Mucosa of descending colon (tissue), 3 donors: ENCODE results near the gene EGLN3. TPM values are rescaled to one million over a fixed set of nuclear protein-coding genes. Genes with fewer than 3 reads are reported as not detected.
A peak's percentile ranks its signal among the peaks of the same experiment; 100 is the strongest.

Source experiments
- ATAC-seq: fragments of 200-7000 bp; cut with Tn5 transposase; one replicate; pipeline ENCODE4 v1.9.1; 2020; ENCODE audit warnings: mild to moderate bottlenecking, moderate library complexity
- DNase-seq, 3 donors: peaks; one replicate each; pipeline ENCODE4 v3.0.0-alpha.2; 2020
- H3K36me3 ChIP-seq: fragments of 200-600 bp; one replicate; pipeline ENCODE4 v1.8.0; 2021; ENCODE audit warnings: low read depth, mild to moderate bottlenecking
- H3K4me1 ChIP-seq: fragments of 200-600 bp; one replicate; pipeline ENCODE4 v1.8.0; 2021; ENCODE audit warnings: low read depth, mild to moderate bottlenecking
- H3K4me3 ChIP-seq: fragments of 200-600 bp; one replicate; pipeline ENCODE4 v1.8.0; 2021; ENCODE audit warnings: mild to moderate bottlenecking
- H3K9me3 ChIP-seq: fragments of 200-600 bp; one replicate; pipeline ENCODE4 v1.8.0; 2021; ENCODE audit warnings: mild to moderate bottlenecking
- CTCF ChIP-seq: fragments of 200-600 bp; IDR thresholded peaks from one replicate; pipeline ENCODE4 v1.8.0; 2022; ENCODE audit warnings: antibody characterized with exemption, mild to moderate bottlenecking
- intact Hi-C, 2 donors: fragments of 100-400 bp; cut with DNase I in 1 of 2; cut with micrococcal nuclease in 1 of 2; formaldehyde crosslinking; loops; one replicate each; pipeline versions ENCODE4 v1.11.0 to v1.11.1; 2022; cut with DNase I, micrococcal nuclease
- long read RNA-seq, 2 donors: library from polyadenylated mRNA; unstranded; transcript quantifications; one replicate each; pipeline ENCODE4 v2.0.0, GENCODE V29; 2019 to 2021
- total RNA-seq, 3 donors: library from RNA; stranded (reverse); fragmentation: NEBNext Ultra II Directional in 2 of 3; extraction: Animal tissue kit (Norgen Biotek cat#: 25700) in 2 of 3; gene quantifications; one replicate each; pipeline versions ENCODE4 v1.2.1 to v1.2.4, GENCODE V29; 2021 to 2023
- donor health status: DM: no; HTN: no; CAD: no; lungs with moderate emphysema.
- donor health status: DM: no; HTN: no; CAD: no.
- donor health status: DM: no; HTN: yes; CAD: no.

The EGLN3 gene
- total RNA-seq, result 100 to 1,000 TPM in 1 of 3 donors, 10 to 100 TPM in 2; 50.8 to 140 (median 72.8) TPM
- long read RNA-seq, donor 1, transcript EGLN3-201 (5 exons, 2,709 nt), result major isoform, 60 of 69 reads
- long read RNA-seq, donor 1, partial matches to known transcripts, result 2 of 69 reads
- long read RNA-seq, donor 1, other reads (novel, unspliced or antisense), result 4 of 69 reads
- long read RNA-seq, donor 2, transcript EGLN3-201 (5 exons, 2,709 nt), result major isoform, 87 of 110 reads
- long read RNA-seq, donor 2, transcript EGLN3-205 (1 exons, 2,849 nt), result minor isoform, 8 of 110 reads
- long read RNA-seq, donor 2, partial matches to known transcripts, result 7 of 110 reads
- long read RNA-seq, donor 2, other reads (novel, unspliced or antisense), result 8 of 110 reads

DNA sequence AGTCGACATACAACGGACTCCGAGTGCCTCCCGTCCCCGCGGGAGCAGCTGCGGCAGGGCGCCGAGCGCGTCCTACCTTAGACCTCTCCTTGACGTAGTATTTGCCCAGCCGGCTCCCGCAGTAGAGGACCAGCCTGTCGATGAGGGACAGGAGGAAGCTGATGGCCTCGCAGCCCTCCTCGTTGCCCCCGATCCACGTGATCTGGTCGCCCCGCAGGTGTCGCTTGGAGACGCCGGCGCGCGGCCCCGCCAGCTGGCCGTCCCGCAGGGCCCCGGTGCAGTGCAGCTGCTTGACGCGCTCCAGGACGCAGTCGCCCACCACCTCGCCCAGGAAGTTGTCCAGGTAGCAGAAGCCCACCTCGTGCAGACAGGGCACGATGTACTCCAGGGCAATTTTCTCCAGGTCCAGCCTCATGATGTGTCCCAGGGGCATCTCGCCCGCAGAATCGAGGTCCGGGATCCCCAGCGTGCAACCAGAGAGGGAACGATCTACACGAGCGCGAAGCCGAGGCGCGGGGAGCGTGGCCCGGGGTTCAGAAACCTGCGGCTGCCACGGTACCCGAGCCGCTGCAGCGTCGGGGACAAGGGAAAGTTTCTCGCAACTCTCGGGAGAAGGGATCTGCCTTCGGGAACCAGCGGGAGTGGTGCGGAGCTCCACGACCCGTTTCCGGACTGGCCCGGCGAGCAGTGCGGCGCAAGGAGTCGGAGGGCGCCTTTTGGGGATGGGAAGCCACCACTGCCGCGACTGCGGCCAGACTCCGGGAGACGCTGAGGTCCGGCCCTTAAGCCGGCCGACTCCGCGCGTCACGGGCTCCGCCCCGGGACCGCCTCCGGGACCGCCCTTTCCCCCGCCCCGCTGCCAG lies at the start of gene EGLN3:
TSS of gene EGLN3 (minus strand) at position 755 of the 863 bp plus-strand sequence. CDS start at position 433, 322 bp downstream.
- no peaks in the 10 kb centered on the region for H3K9me3 ChIP-seq
- peak within 1 kb of the TSS; percentile 45 for H3K4me3 ChIP-seq
- DNase-seq, result peak; percentile 91 to 97 (median 94)
- peak; percentile 96 for ATAC-seq
- peaks cover 9% of the 10 kb centered on the region for H3K4me1 ChIP-seq
- no peak for TF ChIP-seq CTCF
- H3K36me3 ChIP-seq, result no peaks in the 10 kb centered on the region
- intact Hi-C loops, result no loop called here

DNA sequence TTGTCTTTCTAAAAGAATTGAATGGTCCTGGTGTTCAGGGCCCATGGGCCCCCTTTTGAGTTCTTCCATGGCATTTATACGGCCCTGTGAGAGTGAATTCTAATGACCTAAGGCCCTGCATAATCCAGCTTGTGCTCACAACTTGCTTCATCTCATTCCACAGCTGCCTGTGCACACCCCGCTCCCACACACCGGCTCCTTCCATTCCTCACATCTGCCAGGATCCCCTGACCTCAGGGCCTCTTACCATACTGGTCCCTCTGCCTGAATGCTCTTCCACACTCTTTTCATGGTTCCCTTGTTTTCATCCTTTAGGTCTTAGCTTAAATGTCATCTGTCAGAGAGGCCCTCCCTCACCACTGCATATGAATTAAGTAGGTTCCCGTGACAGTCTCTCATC lies 49.5 kb upstream of the EGLN3 start:
- no peaks in the 10 kb centered on the region for H3K9me3 ChIP-seq
- ATAC-seq (no peak), DNase-seq (no peak)
- no peak for TF ChIP-seq CTCF
- no peaks in the 10 kb centered on the region for H3K36me3 ChIP-seq
- intact Hi-C loops, result no loop called here
- no peak overlapping the region for H3K4me3 ChIP-seq
- H3K4me1 ChIP-seq, result no peaks in the 10 kb centered on the region

- no peaks in the 10 kb centered on the region for H3K9me3 ChIP-seq
- no peak for ATAC-seq
Measured at GRCh38 chr14:33999771-34000291, 49.0 kb upstream of the EGLN3 start.

DNA sequence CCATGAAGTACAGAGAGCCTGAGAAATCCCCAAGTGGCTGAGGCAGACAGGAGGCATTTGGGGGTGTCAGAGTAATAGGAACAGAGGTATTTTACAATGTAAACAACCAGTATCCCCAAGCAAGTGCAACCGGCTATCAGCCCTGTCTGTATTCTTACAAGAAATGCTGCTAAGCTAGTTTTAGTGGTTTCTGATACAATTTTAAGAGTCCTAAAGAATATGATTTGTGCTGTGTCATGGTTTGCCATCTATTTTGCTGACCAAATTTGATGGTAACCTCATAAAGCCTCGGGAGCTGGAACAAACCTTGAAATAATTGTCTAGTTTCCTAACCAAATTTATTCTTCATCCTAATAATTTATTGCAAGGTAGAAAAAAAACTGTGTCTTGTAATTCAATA lies 46.7 kb upstream of the EGLN3 start:
- Histone ChIP-seq H3K36me3 (no peaks in the 10 kb centered on the region), H3K9me3 (no peaks in the 10 kb centered on the region), H3K4me1 (no peaks in the 10 kb centered on the region), H3K4me3 (no peak overlapping the region)
- intact Hi-C loops, result no loop called here
- no peak for TF ChIP-seq CTCF
- DNase-seq, result no peak
- no peak for ATAC-seq

More at GRCh38 chr14:33999771-34000291, 49.0 kb upstream of the EGLN3 start:
- no peaks in the 10 kb centered on the region for H3K4me1 ChIP-seq
- intact Hi-C loops, result no loop called here
- DNase-seq, result no peak
- no peak for TF ChIP-seq CTCF
- no peaks in the 10 kb centered on the region for H3K36me3 ChIP-seq
- no peak overlapping the region for H3K4me3 ChIP-seq

GRCh38 chr14:33996462-33996861 lies 45.6 kb upstream of the EGLN3 start:
- Histone ChIP-seq H3K36me3 (no peaks in the 10 kb centered on the region), H3K4me1 (no peaks in the 10 kb centered on the region), H3K4me3 (no peak overlapping the region), H3K9me3 (no peaks in the 10 kb centered on the region)
- no peak for DNase-seq
- TF ChIP-seq CTCF, result no peak
- intact Hi-C loops, result no loop called here
- ATAC-seq, result no peak
